HG03159 (cell line): Measurements from ENCODE around the gene EVI5.

Experiments used
- ATAC-seq: cut with Tn5 transposase; IDR thresholded peaks from one replicate; pipeline ENCODE4 v1.9.1; 2021; ENCODE audit warnings: mild to moderate bottlenecking, moderate library complexity; ENCODE audit not compliant: unreplicated experiment

Gene EVI5

GRCh38 chr1:92486251-92487077 lies 298.4 kb downstream of the EVI5 start, which contains the start of gene GFI1:
Gene GFI1 (minus strand): TSS chr1:92486925. CDS start chr1:92483487, 3,438 bp downstream.
- peak; percentile 19 for ATAC-seq

- ATAC-seq: peak; percentile 56
Measured at GRCh38 chr1:92485381-92486250, 299.3 kb downstream of the EVI5 start.

- peak; percentile 26 for ATAC-seq
Measured at GRCh38 chr1:92484472-92485380, 300.2 kb downstream of the EVI5 start.

- no peak for ATAC-seq
Measured at GRCh38 chr1:92483610-92484471, 301.1 kb downstream of the EVI5 start.

GRCh38 chr1:92482665-92483609 lies 302.0 kb downstream of the EVI5 start:
- no peak for ATAC-seq

- ATAC-seq: no peak
Measured at GRCh38 chr1:92481971-92482664, 302.8 kb downstream of the EVI5 start.

- no peak for ATAC-seq
Measured at GRCh38 chr1:92481599-92481925, 303.3 kb downstream of the EVI5 start.

GRCh38 chr1:92480813-92481598 lies 303.9 kb downstream of the EVI5 start:
- ATAC-seq: no peak

GRCh38 chr1:92480200-92480812 lies 304.6 kb downstream of the EVI5 start:
- ATAC-seq: no peak

- no peak for ATAC-seq
Measured at GRCh38 chr1:92479587-92479986, 305.3 kb downstream of the EVI5 start.

GRCh38 chr1:92478393-92478792 lies 306.5 kb downstream of the EVI5 start:
- ATAC-seq: no peak

GRCh38 chr1:92476071-92476631 lies 308.8 kb downstream of the EVI5 start:
- peak; percentile 55 for ATAC-seq

- no peak for ATAC-seq
Measured at GRCh38 chr1:92475029-92475428, 309.9 kb downstream of the EVI5 start.

GRCh38 chr1:92473781-92474495 lies 311.0 kb downstream of the EVI5 start:
- no peak for ATAC-seq

GRCh38 chr1:92470216-92470615 lies 314.7 kb downstream of the EVI5 start:
- ATAC-seq: no peak
